ENCODE results near the gene DICER1. TPM values are rescaled to one million over a fixed set of nuclear protein-coding genes. Genes with fewer than 3 reads are reported as not detected.

DICER1 gene
- polyA plus RNA-seq, 1 donor from 2014 or later: 93.8 TPM

- Histone ChIP-seq H3K4me3 (ENCODE audit: low read length) (no peak overlapping the region), H3F3A (ENCODE audit: insufficient read depth, low read length, poor library complexity, severe bottlenecking) (no peaks in the 10 kb centered on the region), H3K27me3 (ENCODE audit: insufficient read depth, low read depth, low read length) (no peaks in the 10 kb centered on the region), H3K9me3 (ENCODE audit: low read length) (no peaks in the 10 kb centered on the region), H2AFZ (ENCODE audit: low read depth, low read length) (no peak overlapping the region), H3K79me2 (replicated peaks; ENCODE audit: insufficient read depth, low read length) (no peaks in the 10 kb centered on the region), H3K9ac (ENCODE audit: low read length) (no peak overlapping the region), H4K20me1 (ENCODE audit: insufficient read depth) (no peaks in the 10 kb centered on the region), H3K36me3 (ENCODE audit: insufficient read depth, low read length) (no peaks in the 10 kb centered on the region), H3K27ac (ENCODE audit: low read length) (no peak overlapping the region), H3K9me2 (ENCODE audit: insufficient read depth, low read length) (no peaks in the 10 kb centered on the region), H3K4me2 (ENCODE audit: low read length) (no peak overlapping the region)
- TF ChIP-seq MXI1 (conservative IDR thresholded peaks at IDR 0.05; ENCODE audit: poor library complexity, severe bottlenecking) (no peak), RAD21 (conservative IDR thresholded peaks at IDR 0.05) (no peak), POLR2AphosphoS5 (IDR thresholded peaks at IDR 0.05) (no peak), EZH2 (IDR thresholded peaks at IDR 0.05; ENCODE audit: borderline replicate concordance, insufficient read depth, low read length, poor library complexity, severe bottlenecking) (no peak), CTCF (IDR thresholded peaks at IDR 0.05; ENCODE audit: poor library complexity, severe bottlenecking) (no peak), REST (IDR thresholded peaks at IDR 0.05; ENCODE audit: borderline replicate concordance) (no peak), TAF1 (IDR thresholded peaks at IDR 0.05; ENCODE audit: low read depth) (no peak)
These were observed 89.8 kb downstream of the DICER1 start for GRCh38 chr14:95067526-95067925.

- no peaks in the 10 kb centered on the region for H3K9me2 ChIP-seq (ENCODE audit: insufficient read depth, low read length)
- H3F3A ChIP-seq (ENCODE audit: insufficient read depth, low read length, poor library complexity, severe bottlenecking): no peaks in the 10 kb centered on the region
- no peak overlapping the region for H2AFZ ChIP-seq (ENCODE audit: low read depth, low read length)
- no peak for TF ChIP-seq MXI1 (conservative IDR thresholded peaks at IDR 0.05; ENCODE audit: poor library complexity, severe bottlenecking)
- no peak for TF ChIP-seq POLR2AphosphoS5 (IDR thresholded peaks at IDR 0.05)
- no peak for TF ChIP-seq REST (IDR thresholded peaks at IDR 0.05; ENCODE audit: borderline replicate concordance)
- TF ChIP-seq RAD21 (conservative IDR thresholded peaks at IDR 0.05): no peak
- TF ChIP-seq TAF1 (IDR thresholded peaks at IDR 0.05; ENCODE audit: low read depth): no peak
- TF ChIP-seq EZH2 (IDR thresholded peaks at IDR 0.05; ENCODE audit: borderline replicate concordance, insufficient read depth, low read length, poor library complexity, severe bottlenecking): no peak
- no peak for TF ChIP-seq EP300 (conservative IDR thresholded peaks at IDR 0.05; ENCODE audit: poor library complexity, severe bottlenecking)
- TF ChIP-seq CTCF (IDR thresholded peaks at IDR 0.05; ENCODE audit: poor library complexity, severe bottlenecking): no peak
- no peak for TF ChIP-seq SMC3 (conservative IDR thresholded peaks at IDR 0.05; ENCODE audit: poor library complexity)
- H3K36me3 ChIP-seq (ENCODE audit: insufficient read depth, low read length): no peaks in the 10 kb centered on the region
- no peaks in the 10 kb centered on the region for H3K27me3 ChIP-seq (ENCODE audit: insufficient read depth, low read depth, low read length)
- H3K9ac ChIP-seq (ENCODE audit: low read length): no peak overlapping the region
- H4K20me1 ChIP-seq (ENCODE audit: insufficient read depth): no peaks in the 10 kb centered on the region
- H3K9me3 ChIP-seq (ENCODE audit: low read length): no peaks in the 10 kb centered on the region
- H3K27ac ChIP-seq (ENCODE audit: low read length): no peak overlapping the region
- no peak overlapping the region for H3K4me3 ChIP-seq (ENCODE audit: low read length)
- no peak overlapping the region for H3K4me2 ChIP-seq (ENCODE audit: low read length)
- H3K79me2 ChIP-seq (replicated peaks; ENCODE audit: insufficient read depth, low read length): no peaks in the 10 kb centered on the region
These were observed 90.8 kb downstream of the DICER1 start for GRCh38 chr14:95066427-95066986.

Measured in neural cell (in vitro differentiated cells).